MM.1S (cell line): ENCODE measurements around the gene ZBTB7C.

Experiments used
- DNase-seq: peaks from one replicate; pipeline ENCODE4 v3.0.0-alpha.2; 2015
- H2AFZ ChIP-seq: fragments of 300-600 bp; sonication (generic); 2 replicates; pipeline ENCODE4 v1.6.0; 2016; ENCODE audit warnings: antibody characterized with exemption, low read length
- H3F3A ChIP-seq: fragments of 300-600 bp; sonication (generic); 2 replicates; pipeline ENCODE4 v1.6.1; 2016; ENCODE audit warnings: mild to moderate bottlenecking, antibody characterized with exemption, low read length, moderate library complexity, mixed read lengths; ENCODE audit not compliant: insufficient read depth
- H3K27ac ChIP-seq: fragments of 300-600 bp; sonication (generic); 2 replicates; pipeline ENCODE4 v1.5.1; 2016; ENCODE audit warnings: mild to moderate bottlenecking, low read length
- H3K27me3 ChIP-seq: fragments of 300-600 bp; sonication (generic); replicated peaks from 2 replicates; pipeline ENCODE4 v1.6.0; 2016; ENCODE audit warnings: low read length; ENCODE audit not compliant: insufficient read depth
- H3K36me3 ChIP-seq: fragments of 300-600 bp; sonication (generic); replicated peaks from 2 replicates; pipeline ENCODE4 v1.6.1; 2016; ENCODE audit warnings: mild to moderate bottlenecking, low read length, mixed read lengths; ENCODE audit not compliant: insufficient read depth
- H3K4me1 ChIP-seq: fragments of 300-600 bp; sonication (generic); 2 replicates; pipeline ENCODE4 v1.6.1; 2016; ENCODE audit warnings: low read length, mixed read lengths
- H3K4me2 ChIP-seq: fragments of 300-600 bp; sonication (generic); 2 replicates; pipeline ENCODE4 v1.6.0; 2016; ENCODE audit warnings: low read depth, low read length
- H3K4me3 ChIP-seq: fragments of 300-600 bp; sonication (generic); 2 replicates; pipeline ENCODE4 v1.5.1; 2016; ENCODE audit warnings: low read length, mixed read lengths
- H3K79me2 ChIP-seq: fragments of 300-600 bp; sonication (generic); 2 replicates; pipeline ENCODE4 v1.6.1; 2016; ENCODE audit warnings: mixed run types, low read length, mixed read lengths
- H3K9ac ChIP-seq: fragments of 300-600 bp; sonication (generic); 2 replicates; pipeline ENCODE4 v1.6.1; 2016; ENCODE audit warnings: low read length, mixed read lengths
- H3K9me2 ChIP-seq: fragments of 300-600 bp; sonication (generic); replicated peaks from 2 replicates; pipeline ENCODE4 v1.6.1; 2016; ENCODE audit warnings: mild to moderate bottlenecking, low read length, mixed read lengths; ENCODE audit not compliant: insufficient read depth
- H3K9me3 ChIP-seq: fragments of 300-600 bp; sonication (generic); replicated peaks from 2 replicates; pipeline ENCODE4 v1.6.1; 2016; ENCODE audit warnings: mild to moderate bottlenecking, low read length, mixed read lengths; ENCODE audit not compliant: insufficient read depth
- H4K20me1 ChIP-seq: fragments of 300-600 bp; sonication (generic); 2 replicates; pipeline ENCODE4 v1.6.1; 2016; ENCODE audit warnings: mild to moderate bottlenecking, low read length, moderate library complexity, mixed read lengths; ENCODE audit not compliant: insufficient read depth
- CTCF ChIP-seq: fragments of 300-600 bp; sonication (generic); IDR thresholded peaks from 2 replicates; pipeline ENCODE4 v1.5.1; 2016; ENCODE audit warnings: antibody characterized with exemption, low read length, mixed read lengths
- EZH2 ChIP-seq: fragments of 300-600 bp; sonication (generic); optimal IDR thresholded peaks from 2 replicates; pipeline ENCODE3; 2017; ENCODE audit warnings: low read depth, mild to moderate bottlenecking, antibody characterized with exemption, low read length, mixed read lengths
- EZH2phosphoT487 ChIP-seq: fragments of 300-600 bp; sonication (generic); IDR thresholded peaks from 2 replicates; pipeline ENCODE4 v1.6.1; 2018; ENCODE audit warnings: antibody characterized with exemption, low read length

The ZBTB7C gene

GRCh38 chr18:48164701-48165100 is 244.5 kb downstream of the ZBTB7C start:
- Histone ChIP-seq H3K4me2 (no peak overlapping the region), H3K9me2 (no peaks in the 10 kb centered on the region), H4K20me1 (no peaks in the 10 kb centered on the region), H3K79me2 (no peaks in the 10 kb centered on the region), H3K27me3 (no peaks in the 10 kb centered on the region), H3K27ac (no peak overlapping the region), H3K9me3 (no peaks in the 10 kb centered on the region), H3K36me3 (no peaks in the 10 kb centered on the region), H3F3A (no peaks in the 10 kb centered on the region), H3K4me3 (no peak overlapping the region), H2AFZ (no peak overlapping the region), H3K4me1 (no peaks in the 10 kb centered on the region), H3K9ac (no peak overlapping the region)
- TF ChIP-seq EZH2phosphoT487: no peak
- DNase-seq: no peak

GRCh38 chr18:48164116-48164515 is 245.1 kb downstream of the ZBTB7C start:
- Histone ChIP-seq H4K20me1 (no peaks in the 10 kb centered on the region), H3K4me2 (no peak overlapping the region), H3K27me3 (no peaks in the 10 kb centered on the region), H3K9ac (no peak overlapping the region), H3F3A (no peaks in the 10 kb centered on the region), H3K9me3 (no peaks in the 10 kb centered on the region), H3K4me1 (no peaks in the 10 kb centered on the region), H3K79me2 (no peaks in the 10 kb centered on the region), H2AFZ (no peak overlapping the region), H3K27ac (no peak overlapping the region), H3K36me3 (no peaks in the 10 kb centered on the region), H3K9me2 (no peaks in the 10 kb centered on the region), H3K4me3 (no peak overlapping the region)
- DNase-seq: no peak
- TF ChIP-seq EZH2 (no peak), CTCF (no peak), EZH2phosphoT487 (no peak)

GRCh38 chr18:48163738-48164115 is 245.5 kb downstream of the ZBTB7C start:
- TF ChIP-seq EZH2 (no peak), EZH2phosphoT487 (no peak), CTCF (no peak)
- Histone ChIP-seq H3F3A (no peaks in the 10 kb centered on the region), H3K27ac (no peak overlapping the region), H3K9me3 (no peaks in the 10 kb centered on the region), H3K27me3 (no peaks in the 10 kb centered on the region), H3K9ac (no peak overlapping the region), H3K4me1 (no peaks in the 10 kb centered on the region), H3K4me2 (no peak overlapping the region), H3K9me2 (no peaks in the 10 kb centered on the region), H2AFZ (no peak overlapping the region), H3K79me2 (no peaks in the 10 kb centered on the region), H4K20me1 (no peaks in the 10 kb centered on the region), H3K36me3 (no peaks in the 10 kb centered on the region), H3K4me3 (no peak overlapping the region)
- no peak for DNase-seq

- Histone ChIP-seq H3K9ac (no peak overlapping the region), H3K27me3 (no peaks in the 10 kb centered on the region), H3K4me1 (no peaks in the 10 kb centered on the region), H3K9me2 (no peaks in the 10 kb centered on the region), H3K9me3 (no peaks in the 10 kb centered on the region), H4K20me1 (no peaks in the 10 kb centered on the region), H3K79me2 (no peaks in the 10 kb centered on the region), H3F3A (no peaks in the 10 kb centered on the region), H3K36me3 (no peaks in the 10 kb centered on the region), H3K4me2 (no peak overlapping the region), H2AFZ (no peak overlapping the region), H3K4me3 (no peak overlapping the region), H3K27ac (no peak overlapping the region)
- no peak for DNase-seq
- no peak for TF ChIP-seq CTCF
- TF ChIP-seq EZH2: no peak
- TF ChIP-seq EZH2phosphoT487: no peak
These were observed 246.0 kb downstream of the ZBTB7C start for GRCh38 chr18:48162956-48163737.
